K562 (cell line): ENCODE results near the gene SLC35F2. TPM values are rescaled to one million over a fixed set of nuclear protein-coding genes. Genes with fewer than 3 reads are reported as not detected.

ENCODE experiments used
- ADNP ChIP-seq: fragments of 200-800 bp; sonication (Bioruptor generic); IDR thresholded peaks from 2 replicates; pipeline ENCODE4 v1.6.1; 2016; ENCODE audit warnings: missing genetic modification characterization, missing compliant biosample characterization
- ARNT ChIP-seq, 2 experiments: fragments of 450-650 bp; IDR thresholded peaks; 2 replicates each; pipeline ENCODE4 v1.6.1; 2016; ENCODE audit warnings: mild to moderate bottlenecking in 1 of 2
- BACH1 ChIP-seq: fragments of 200-800 bp; sonication (Bioruptor generic); IDR thresholded peaks from 2 replicates; pipeline ENCODE4 v1.6.1; 2016; ENCODE audit warnings: missing genetic modification characterization, missing compliant biosample characterization
- BRD4 ChIP-seq: fragments of 200-600 bp; sonication (generic); IDR thresholded peaks from 2 replicates; pipeline ENCODE4 v1.6.1; 2017; ENCODE audit warnings: inconsistent platforms
- COPS2 ChIP-seq: fragments of 450-650 bp; conservative IDR thresholded peaks from 2 replicates; pipeline ENCODE4 v1.6.1; 2016; ENCODE audit warnings: mild to moderate bottlenecking, moderate library complexity
- ERF ChIP-seq: fragments of 450-650 bp; formaldehyde crosslinking; IDR thresholded peaks from 2 replicates; pipeline ENCODE4 v1.4.0; 2020; ENCODE audit warnings: mild to moderate bottlenecking, mixed read lengths
- GATAD2B ChIP-seq: fragments of 450-650 bp; IDR thresholded peaks from 2 replicates; pipeline ENCODE4 v1.6.1; 2017; ENCODE audit warnings: mild to moderate bottlenecking, borderline replicate concordance
- HOXB6 ChIP-seq: fragments of 250-450 bp; sonication (Bioruptor Pico); IDR thresholded peaks from 2 replicates; pipeline ENCODE4 v1.5.1; 2022; ENCODE audit warnings: mild to moderate bottlenecking, borderline replicate concordance
- KAT7 ChIP-seq: sonication (generic); formaldehyde crosslinking; IDR thresholded peaks from 2 replicates; pipeline ENCODE4 v1.8.0; 2022; ENCODE audit warnings: missing genetic modification reagents, mild to moderate bottlenecking, borderline replicate concordance
- KDM2B ChIP-seq: fragments of 250-450 bp; sonication (Bioruptor Pico); IDR thresholded peaks from 2 replicates; pipeline ENCODE4 v1.8.0; 2021; ENCODE audit warnings: mild to moderate bottlenecking, moderate library complexity
- MITF ChIP-seq: IDR thresholded peaks from 2 replicates; pipeline ENCODE4 v1.6.1; 2014; ENCODE audit warnings: antibody characterized with exemption
- NR1H2 ChIP-seq: sonication (generic); formaldehyde crosslinking; IDR thresholded peaks from 2 replicates; pipeline ENCODE4 v1.4.0; 2020; ENCODE audit warnings: mild to moderate bottlenecking, missing genetic modification reagents
- NRF1 ChIP-seq, 2 experiments: fragments of 450-650 bp; IDR thresholded peaks in 1 of 2; conservative IDR thresholded peaks in 1 of 2; 2 replicates each; pipeline ENCODE4 v1.6.1; 2014; ENCODE audit warnings: mild to moderate bottlenecking in 2 of 2
- RBM25 ChIP-seq: fragments of 200-400 bp; formaldehyde crosslinking; IDR thresholded peaks from 2 replicates; pipeline ENCODE4 v1.6.1; 2018; ENCODE audit warnings: low read length, low read depth, moderate library complexity; ENCODE audit not compliant: severe bottlenecking
- TAL1 ChIP-seq: fragments of 450-650 bp; IDR thresholded peaks from 2 replicates; pipeline ENCODE4 v1.6.1; 2016; ENCODE audit warnings: mild to moderate bottlenecking
- TBP ChIP-seq: optimal IDR thresholded peaks from 2 replicates; pipeline ENCODE3; 2011; ENCODE audit warnings: low read depth, low read length, improper control_type of control experiment
- TCF7L2 ChIP-seq: fragments of 150-350 bp; IDR thresholded peaks from 2 replicates; pipeline ENCODE4 v1.6.1; 2016; ENCODE audit warnings: low read depth, mild to moderate bottlenecking, low read length, moderate library complexity
- TFAM ChIP-seq: fragments of 250-450 bp; sonication (Bioruptor Pico); conservative IDR thresholded peaks from 2 replicates; pipeline ENCODE4 v1.5.0; 2021; ENCODE audit warnings: mild to moderate bottlenecking, moderate library complexity
- ZNF174 ChIP-seq: fragments of 250-450 bp; sonication (Bioruptor Pico); IDR thresholded peaks from 2 replicates; pipeline ENCODE4 v1.4.0; 2020; ENCODE audit warnings: mild to moderate bottlenecking
- ZNF224 ChIP-seq: sonication (generic); formaldehyde crosslinking; IDR thresholded peaks from 2 replicates; pipeline ENCODE4 v1.8.0; 2022; ENCODE audit warnings: mild to moderate bottlenecking, missing genetic modification reagents
- ZNF316 ChIP-seq: fragments of 450-650 bp; IDR thresholded peaks from 2 replicates; pipeline ENCODE4 v1.6.1; 2016
- ZNF644 ChIP-seq: fragments of 200-800 bp; sonication (Bioruptor generic); IDR thresholded peaks from 2 replicates; pipeline ENCODE4 v1.6.1; 2016; ENCODE audit warnings: low read depth, missing genetic modification characterization, missing compliant biosample characterization
- ZNF77 ChIP-seq: fragments of 250-450 bp; sonication (Bioruptor Pico); IDR thresholded peaks from 2 replicates; pipeline ENCODE4 v1.5.0; 2020
- polyA plus RNA-seq, 8 experiments: library from polyadenylated mRNA; depleted of rRNA in 4 of 8; stranded (reverse) in 5 of 8; unstranded in 3 of 8; fragments of >200 nt; fragmentation: Nextera tagmentation in 2 of 8; fragmentation: Illumina TruSeq in 1 of 8; extraction: Ambion mirVana in 2 of 8; extraction: Trizol in 1 of 8; gene quantifications; 2 replicates each; pipeline versions ENCODE4 v1.2.1 to v1.2.3, GENCODE V29; 2011 to 2014; ENCODE audit warnings: inconsistent platforms in 1 of 8, missing spikeins in 1 of 8
- total RNA-seq, 7 experiments: library from RNA; depleted of rRNA in 6 of 7; stranded (reverse); fragments of >200 nt in 6 of 7; fragmentation: Illumina TruSeq in 2 of 7; extraction: Trizol in 2 of 7; gene quantifications; 2 replicates each; pipeline versions ENCODE4 v1.2.1 to v1.2.3, GENCODE V29; 2011 to 2021; ENCODE audit warnings: low replicate concordance in 1 of 7
- TF ChIP-seq, protein P1 (sequence below): fragments of 450-650 bp; IDR thresholded peaks from 2 replicates; pipeline ENCODE4 v1.6.1; 2016; ENCODE audit warnings: borderline replicate concordance
- TF ChIP-seq, protein P2 (sequence below): fragments of 250-450 bp; sonication (Bioruptor Pico); IDR thresholded peaks from 2 replicates; pipeline ENCODE4 v1.8.0; 2021; ENCODE audit warnings: moderate library complexity, mild to moderate bottlenecking, inconsistent platforms
- TF ChIP-seq, protein P3 (sequence below): sonication (generic); formaldehyde crosslinking; IDR thresholded peaks from 2 replicates; pipeline ENCODE4 v1.8.1; 2023; ENCODE audit warnings: mild to moderate bottlenecking, missing genetic modification reagents

SLC35F2 gene
- total and polyA plus RNA-seq, 9 of the 15 experiments (the other 6 are each of a cell fraction or from before 2014, with no cell fraction given): 28.6 to 63.9 (median 53.4) TPM

GRCh38 chr11:107858217-107859070, at the start of gene SLC35F2 (continued):
- TF ChIP-seq, protein P1, sequence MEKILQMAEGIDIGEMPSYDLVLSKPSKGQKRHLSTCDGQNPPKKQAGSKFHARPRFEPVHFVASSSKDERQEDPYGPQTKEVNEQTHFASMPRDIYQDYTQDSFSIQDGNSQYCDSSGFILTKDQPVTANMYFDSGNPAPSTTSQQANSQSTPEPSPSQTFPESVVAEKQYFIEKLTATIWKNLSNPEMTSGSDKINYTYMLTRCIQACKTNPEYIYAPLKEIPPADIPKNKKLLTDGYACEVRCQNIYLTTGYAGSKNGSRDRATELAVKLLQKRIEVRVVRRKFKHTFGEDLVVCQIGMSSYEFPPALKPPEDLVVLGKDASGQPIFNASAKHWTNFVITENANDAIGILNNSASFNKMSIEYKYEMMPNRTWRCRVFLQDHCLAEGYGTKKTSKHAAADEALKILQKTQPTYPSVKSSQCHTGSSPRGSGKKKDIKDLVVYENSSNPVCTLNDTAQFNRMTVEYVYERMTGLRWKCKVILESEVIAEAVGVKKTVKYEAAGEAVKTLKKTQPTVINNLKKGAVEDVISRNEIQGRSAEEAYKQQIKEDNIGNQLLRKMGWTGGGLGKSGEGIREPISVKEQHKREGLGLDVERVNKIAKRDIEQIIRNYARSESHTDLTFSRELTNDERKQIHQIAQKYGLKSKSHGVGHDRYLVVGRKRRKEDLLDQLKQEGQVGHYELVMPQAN: peak; percentile 91
- TF ChIP-seq HOXB6 (CRISPR knock-in tag): no peak
- peak; percentile 43; the same call in 1 of the 2 replicates for TF ChIP-seq KAT7 (CRISPR knock-in tag)
- TF ChIP-seq ARNT (IDR thresholded peaks at IDR 0.05): no peak
- no peak for TF ChIP-seq ADNP
- TF ChIP-seq BRD4: no peak
- no peak for TF ChIP-seq NR1H2
- TF ChIP-seq KDM2B (CRISPR knock-in tag): no peak
- TF ChIP-seq, protein P2, sequence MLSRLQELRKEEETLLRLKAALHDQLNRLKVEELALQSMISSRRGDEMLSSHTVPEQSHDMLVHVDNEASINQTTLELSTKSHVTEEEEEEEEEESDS (CRISPR knock-in tag): no peak
- TF ChIP-seq BACH1: no peak
- TF ChIP-seq TCF7L2: no peak
- TF ChIP-seq MITF: no peak
- TF ChIP-seq TAL1: no peak
- no peak for TF ChIP-seq TFAM
- TF ChIP-seq ZNF224 (CRISPR knock-in tag): no peak
- TF ChIP-seq, protein P3, sequence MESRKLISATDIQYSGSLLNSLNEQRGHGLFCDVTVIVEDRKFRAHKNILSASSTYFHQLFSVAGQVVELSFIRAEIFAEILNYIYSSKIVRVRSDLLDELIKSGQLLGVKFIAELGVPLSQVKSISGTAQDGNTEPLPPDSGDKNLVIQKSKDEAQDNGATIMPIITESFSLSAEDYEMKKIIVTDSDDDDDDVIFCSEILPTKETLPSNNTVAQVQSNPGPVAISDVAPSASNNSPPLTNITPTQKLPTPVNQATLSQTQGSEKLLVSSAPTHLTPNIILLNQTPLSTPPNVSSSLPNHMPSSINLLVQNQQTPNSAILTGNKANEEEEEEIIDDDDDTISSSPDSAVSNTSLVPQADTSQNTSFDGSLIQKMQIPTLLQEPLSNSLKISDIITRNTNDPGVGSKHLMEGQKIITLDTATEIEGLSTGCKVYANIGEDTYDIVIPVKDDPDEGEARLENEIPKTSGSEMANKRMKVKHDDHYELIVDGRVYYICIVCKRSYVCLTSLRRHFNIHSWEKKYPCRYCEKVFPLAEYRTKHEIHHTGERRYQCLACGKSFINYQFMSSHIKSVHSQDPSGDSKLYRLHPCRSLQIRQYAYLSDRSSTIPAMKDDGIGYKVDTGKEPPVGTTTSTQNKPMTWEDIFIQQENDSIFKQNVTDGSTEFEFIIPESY (CRISPR knock-in tag): peak; percentile 25
- TF ChIP-seq ZNF77 (CRISPR knock-in tag): no peak
- TF ChIP-seq COPS2: no peak
- no peak for TF ChIP-seq ZNF174
- no peak for TF ChIP-seq ZNF644 (tag)
- TF ChIP-seq RBM25: no peak
- TF ChIP-seq ERF (CRISPR knock-in tag): no peak
- TF ChIP-seq ZNF316: no peak
- peak; percentile 76 to 80 for TF ChIP-seq NRF1 (conservative IDR thresholded peaks at IDR 0.05 in 1 of 2, IDR thresholded peaks at IDR 0.05 in 1 of 2)
- TF ChIP-seq TBP: peak; percentile 60
- TF ChIP-seq GATAD2B: 0 out of 2 replicates have a peak, but pooled peaks have one; percentile 40
